DOHH2 (cell line): ENCODE results near the gene OPRPN.

Experiments
- EZH2phosphoT487 ChIP-seq: fragments of 200-600 bp; sonication (generic); IDR thresholded peaks from 2 replicates; pipeline ENCODE4 v1.6.1; 2017; ENCODE audit warnings: borderline replicate concordance, mild to moderate bottlenecking, antibody characterized with exemption, low read length, moderate library complexity, mixed read lengths
- TF ChIP-seq, protein P1 (sequence below): fragments of 200-600 bp; sonication (generic); IDR thresholded peaks from one replicate; pipeline ENCODE4 v1.5.1; 2014; ENCODE audit warnings: antibody characterized with exemption, mild to moderate bottlenecking, low read depth, low read length; ENCODE audit not compliant: poor library complexity, severe bottlenecking

DNA sequence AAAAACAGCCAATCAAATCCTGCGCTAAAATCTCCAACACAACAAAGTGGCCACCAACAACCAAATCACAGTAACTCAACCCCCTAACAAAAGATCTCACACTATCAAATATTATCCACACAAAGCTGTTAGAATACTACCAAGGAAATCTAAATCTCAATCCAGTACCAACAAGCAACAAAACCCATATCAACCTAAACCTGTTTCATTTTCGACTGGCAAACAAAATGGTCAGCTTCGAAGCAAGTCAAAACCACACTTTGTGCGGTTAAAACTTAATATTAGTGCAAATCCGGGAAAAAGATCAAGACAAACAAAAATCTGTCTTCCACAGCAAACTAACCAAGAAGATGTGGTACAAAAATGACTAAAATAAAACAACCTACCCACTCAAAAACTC is 45.6 kb downstream of the OPRPN start:
- TF ChIP-seq, protein P1, sequence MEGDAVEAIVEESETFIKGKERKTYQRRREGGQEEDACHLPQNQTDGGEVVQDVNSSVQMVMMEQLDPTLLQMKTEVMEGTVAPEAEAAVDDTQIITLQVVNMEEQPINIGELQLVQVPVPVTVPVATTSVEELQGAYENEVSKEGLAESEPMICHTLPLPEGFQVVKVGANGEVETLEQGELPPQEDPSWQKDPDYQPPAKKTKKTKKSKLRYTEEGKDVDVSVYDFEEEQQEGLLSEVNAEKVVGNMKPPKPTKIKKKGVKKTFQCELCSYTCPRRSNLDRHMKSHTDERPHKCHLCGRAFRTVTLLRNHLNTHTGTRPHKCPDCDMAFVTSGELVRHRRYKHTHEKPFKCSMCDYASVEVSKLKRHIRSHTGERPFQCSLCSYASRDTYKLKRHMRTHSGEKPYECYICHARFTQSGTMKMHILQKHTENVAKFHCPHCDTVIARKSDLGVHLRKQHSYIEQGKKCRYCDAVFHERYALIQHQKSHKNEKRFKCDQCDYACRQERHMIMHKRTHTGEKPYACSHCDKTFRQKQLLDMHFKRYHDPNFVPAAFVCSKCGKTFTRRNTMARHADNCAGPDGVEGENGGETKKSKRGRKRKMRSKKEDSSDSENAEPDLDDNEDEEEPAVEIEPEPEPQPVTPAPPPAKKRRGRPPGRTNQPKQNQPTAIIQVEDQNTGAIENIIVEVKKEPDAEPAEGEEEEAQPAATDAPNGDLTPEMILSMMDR: no peak
- no peak for TF ChIP-seq EZH2phosphoT487
